Measurements from ENCODE around the gene PHF23.

The PHF23 gene

GRCh38 chr17:7237761-7238419 is 1.4 kb downstream of the PHF23 start:
- peak; percentile 82 for DNase-seq (ENCODE audit: low read depth)

GRCh38 chr17:7237266-7237760 is 1.9 kb downstream of the PHF23 start:
- DNase-seq (ENCODE audit: low read depth): no peak

GRCh38 chr17:7236808-7237207 is 2.4 kb downstream of the PHF23 start:
- no peak for DNase-seq (ENCODE audit: low read depth)

- no peak for DNase-seq (ENCODE audit: low read depth)
Observed at GRCh38 chr17:7235693-7236665, 3.3 kb downstream of the PHF23 start.

DNA sequence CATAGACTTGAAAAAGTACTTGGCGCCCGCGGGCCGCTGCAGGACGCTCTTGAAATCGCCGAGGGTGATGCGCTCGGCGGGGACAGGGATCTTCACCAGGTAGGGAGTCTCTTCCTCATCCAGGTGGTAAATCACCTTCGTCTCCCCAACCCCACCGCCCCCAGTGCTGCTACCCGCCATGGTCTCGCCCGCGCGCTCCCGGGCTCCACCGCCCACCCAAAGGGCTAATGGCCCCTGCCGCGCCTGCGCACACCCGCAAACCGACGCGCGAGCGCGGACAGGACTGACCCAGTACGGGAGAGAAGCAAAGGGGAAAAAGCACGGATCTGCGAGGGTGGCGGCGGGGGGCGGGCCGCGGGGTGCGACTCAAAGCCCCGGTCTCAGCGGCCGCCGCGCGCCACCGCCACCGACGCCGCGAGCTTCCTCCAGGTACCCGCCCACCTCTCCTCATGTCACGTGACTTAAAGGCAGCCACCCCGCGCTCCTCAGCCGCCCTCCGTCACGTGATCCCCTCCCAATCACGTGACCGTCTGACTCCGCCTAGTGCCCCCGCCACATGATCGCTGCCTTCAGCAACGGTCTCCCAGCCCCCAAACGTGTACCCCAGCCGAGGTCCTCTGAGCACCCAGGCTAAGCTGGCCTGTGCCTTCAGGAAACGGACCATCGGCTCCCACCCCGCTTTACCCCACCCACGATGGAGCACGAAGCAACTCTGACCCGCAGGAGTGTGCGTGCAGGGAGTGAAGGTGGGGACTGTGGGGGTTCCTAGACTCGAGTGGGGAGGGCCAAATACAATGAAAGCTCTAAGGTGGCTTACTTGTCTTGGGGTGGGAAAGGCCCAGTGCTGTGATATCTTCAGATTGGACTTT is 4.9 kb downstream of the PHF23 start, which contains the start of gene DVL2:
Gene DVL2 (minus strand): TSS at position 435 of the 869 bp plus-strand sequence. CDS start 255 bp downstream, at position 180.
- DNase-seq (ENCODE audit: low read depth): peak; percentile 91

GRCh38 chr17:7233701-7234082 is 5.6 kb downstream of the PHF23 start:
- no peak for DNase-seq (ENCODE audit: low read depth)

DNA sequence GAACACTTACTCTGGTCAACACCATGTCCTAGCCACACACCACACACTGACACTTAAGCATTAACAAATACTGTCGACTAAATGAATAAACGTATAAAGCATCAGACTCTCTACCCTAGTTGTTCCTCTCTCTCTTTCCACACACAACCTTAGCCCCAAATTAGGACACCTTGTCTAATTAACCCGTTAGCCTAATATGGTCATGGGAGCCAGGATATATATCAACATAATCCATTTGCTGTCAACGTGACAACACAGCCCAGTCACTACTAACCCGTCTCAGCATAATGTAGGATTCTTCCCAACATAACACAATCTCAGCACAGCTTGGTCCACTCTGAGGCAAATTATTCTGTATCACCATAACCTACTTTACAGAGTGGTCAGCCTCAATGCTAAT is 7.1 kb downstream of the PHF23 start:
- no peak for DNase-seq (ENCODE audit: low read depth)

GRCh38 chr17:7229504-7229903 is 9.8 kb downstream of the PHF23 start:
- no peak for DNase-seq (ENCODE audit: low read depth)

GRCh38 chr17:7228920-7229319 is 10.3 kb downstream of the PHF23 start:
- DNase-seq (ENCODE audit: low read depth): no peak

- DNase-seq (ENCODE audit: low read depth): no peak
Observed at GRCh38 chr17:7226721-7227710, 12.2 kb downstream of the PHF23 start.

DNA sequence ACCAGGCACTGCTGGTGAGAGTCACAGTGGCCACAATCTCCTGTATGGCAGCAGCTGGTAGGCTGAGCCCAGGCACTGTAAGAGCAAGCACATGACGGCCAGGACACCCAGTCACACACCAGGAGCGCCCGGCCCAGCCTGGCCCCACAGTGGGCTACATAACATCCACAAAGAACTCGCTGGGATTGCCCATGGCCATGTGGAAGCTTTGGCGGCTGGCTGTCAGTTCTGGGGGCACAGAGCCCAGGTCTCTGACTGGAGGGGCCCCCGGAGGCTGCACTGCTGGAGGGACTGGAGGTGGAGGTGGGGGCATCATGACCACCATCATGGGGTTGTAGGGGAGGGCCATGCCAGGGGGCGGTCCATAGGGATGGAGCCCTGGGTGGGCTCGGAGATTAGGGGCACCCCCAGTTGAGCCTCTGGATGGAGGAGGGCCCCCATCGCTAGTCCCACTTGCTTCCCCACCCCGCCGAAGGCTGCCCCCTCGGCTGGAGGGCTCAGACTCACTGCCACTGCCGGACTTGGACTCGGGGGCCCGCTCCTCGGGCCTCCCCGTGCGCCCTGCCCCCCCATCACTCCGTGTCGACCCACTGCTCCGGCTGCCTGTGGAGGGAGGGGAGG is 13.4 kb downstream of the PHF23 start:
- no peak for DNase-seq (ENCODE audit: low read depth)

DNA sequence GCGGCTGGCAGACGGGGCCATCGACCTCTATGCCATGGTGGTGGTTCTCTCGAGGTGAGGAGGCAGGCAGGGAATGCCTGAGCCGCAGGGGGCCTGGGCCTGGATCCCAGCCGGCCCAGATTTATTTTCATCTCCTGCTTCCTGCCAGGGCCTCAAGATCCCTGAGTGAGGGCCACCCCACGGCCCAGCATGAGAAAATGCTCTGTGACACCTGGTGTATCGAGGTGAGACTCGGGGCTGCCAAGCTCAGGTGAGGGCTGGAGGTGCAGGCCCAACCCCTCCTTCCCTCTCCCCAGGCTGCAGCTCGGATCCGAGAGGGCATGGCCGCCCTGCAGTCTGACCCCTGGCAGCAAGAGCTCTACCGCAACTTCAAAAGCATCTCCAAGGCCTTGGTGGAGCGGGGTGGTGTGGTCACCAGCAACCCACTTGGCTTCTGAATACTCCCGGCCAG is 14.6 kb downstream of the PHF23 start:
- DNase-seq (ENCODE audit: low read depth): no peak

- no peak for DNase-seq (ENCODE audit: low read depth)
Observed at GRCh38 chr17:7224110-7224509, 15.1 kb downstream of the PHF23 start.

- no peak for DNase-seq (ENCODE audit: low read depth)
Observed at GRCh38 chr17:7223375-7223774, 15.9 kb downstream of the PHF23 start.

- DNase-seq (ENCODE audit: low read depth): no peak
Observed at GRCh38 chr17:7222972-7223292, 16.3 kb downstream of the PHF23 start.

DNA sequence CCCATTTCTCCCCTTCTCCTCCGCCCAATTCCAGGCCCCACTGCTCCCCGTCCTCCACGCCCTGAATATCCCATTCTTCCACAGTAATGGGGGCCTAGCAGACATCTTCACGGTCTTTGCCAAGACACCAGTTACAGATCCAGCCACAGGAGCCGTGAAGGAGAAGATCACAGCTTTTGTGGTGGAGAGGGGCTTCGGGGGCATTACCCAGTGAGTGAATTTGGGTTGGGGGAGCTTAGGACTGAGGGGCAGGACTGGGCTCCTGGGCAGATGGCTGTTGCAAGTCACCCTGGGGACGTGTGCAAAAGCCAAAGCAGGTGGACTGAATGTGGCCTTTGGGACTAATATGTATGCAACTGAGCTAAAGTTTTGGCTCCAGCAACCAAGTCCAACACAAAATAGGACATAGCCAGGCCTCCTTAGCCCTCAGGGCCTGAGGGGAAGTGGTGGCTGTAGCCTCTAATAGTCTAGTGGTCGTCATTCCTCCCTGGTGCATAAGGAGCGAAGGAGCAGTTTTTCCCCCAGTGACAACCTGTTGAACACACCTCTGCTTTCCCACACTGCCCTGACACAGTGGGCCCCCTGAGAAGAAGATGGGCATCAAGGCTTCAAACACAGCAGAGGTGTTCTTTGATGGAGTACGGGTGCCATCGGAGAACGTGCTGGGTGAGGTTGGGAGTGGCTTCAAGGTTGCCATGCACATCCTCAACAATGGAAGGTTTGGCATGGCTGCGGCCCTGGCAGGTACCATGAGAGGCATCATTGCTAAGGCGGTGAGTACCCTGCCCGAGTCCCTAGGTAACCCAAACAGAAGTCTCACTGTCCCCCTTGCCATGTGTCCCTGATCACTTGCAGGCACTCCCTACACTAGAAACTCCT is 16.9 kb downstream of the PHF23 start:
- no peak for DNase-seq (ENCODE audit: low read depth)

DNA sequence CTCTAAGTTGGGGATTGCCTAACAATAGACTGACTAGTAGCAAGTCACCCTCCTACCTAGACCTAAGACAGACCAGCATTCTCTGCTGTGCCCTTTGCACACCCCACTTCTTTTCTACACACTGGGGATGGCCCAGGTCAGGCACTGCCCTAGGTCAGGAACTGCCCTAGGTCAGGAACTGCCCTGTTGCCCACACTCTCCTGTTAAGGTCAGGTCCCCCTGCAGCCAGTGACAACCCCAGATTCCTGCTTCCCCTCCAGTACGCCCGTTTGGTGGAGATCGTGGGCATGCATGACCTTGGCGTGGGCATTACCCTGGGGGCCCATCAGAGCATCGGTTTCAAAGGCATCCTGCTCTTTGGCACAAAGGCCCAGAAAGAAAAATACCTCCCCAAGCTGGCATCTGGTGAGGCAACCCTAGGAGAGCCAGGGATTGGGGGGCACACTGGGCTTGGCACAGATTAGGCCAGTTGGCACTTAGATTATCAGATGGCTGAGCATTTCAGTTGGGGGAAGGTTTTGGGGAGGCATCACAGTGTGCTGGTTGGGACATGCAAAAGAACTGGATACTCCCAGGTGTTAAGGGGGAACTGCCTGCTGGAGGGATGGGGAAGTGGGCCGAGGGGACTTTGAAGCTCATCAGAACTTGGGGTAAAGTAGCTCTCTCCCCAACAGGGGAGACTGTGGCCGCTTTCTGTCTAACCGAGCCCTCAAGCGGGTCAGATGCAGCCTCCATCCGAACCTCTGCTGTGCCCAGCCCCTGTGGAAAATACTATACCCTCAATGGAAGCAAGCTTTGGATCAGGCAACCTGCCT is 17.8 kb downstream of the PHF23 start:
- no peak for DNase-seq (ENCODE audit: low read depth)

- no peak for DNase-seq (ENCODE audit: low read depth)
Observed at GRCh38 chr17:7220593-7221277, 18.5 kb downstream of the PHF23 start.

All from stimulated activated CD8-positive, alpha-beta memory T cell treated with anti-CD3 and anti-CD28 coated beads, Interleukin-12 subunit alpha, Interleukin-12 subunit beta, amount 100 ng/mL, for 4 hours (primary cell).